HG03103 (cell line): ENCODE results near the gene RNF166.

ENCODE experiments used
- ATAC-seq: cut with Tn5 transposase; IDR thresholded peaks from one replicate; pipeline ENCODE4 v1.9.1; 2021; ENCODE audit warnings: low read depth; ENCODE audit not compliant: unreplicated experiment

RNF166 gene

GRCh38 chr16:88706229-88706964, at the start of gene RNF166, which contains the start of gene CTU2:
Gene RNF166, minus strand, starts transcription at chr16:88706408. Its CDS starts 83 bp downstream, at chr16:88706325.
Gene CTU2, plus strand, starts transcription at chr16:88706503. Its CDS starts 28 bp downstream, at chr16:88706531.
- ATAC-seq, result peak; percentile 55

- no peak for ATAC-seq
Observed at GRCh38 chr16:88754912-88755744, 48.9 kb upstream of the RNF166 start.

GRCh38 chr16:88754109-88754911, 48.1 kb upstream of the RNF166 start:
- ATAC-seq, result no peak

GRCh38 chr16:88753602-88754001, 47.4 kb upstream of the RNF166 start:
- no peak for ATAC-seq

- no peak for ATAC-seq
Observed at GRCh38 chr16:88753191-88753590, 47.0 kb upstream of the RNF166 start.

GRCh38 chr16:88752386-88753002, 46.3 kb upstream of the RNF166 start:
- ATAC-seq, result no peak

- ATAC-seq, result no peak
Observed at GRCh38 chr16:88750854-88751253, 44.6 kb upstream of the RNF166 start.

GRCh38 chr16:88749358-88749757, 43.1 kb upstream of the RNF166 start:
- ATAC-seq, result no peak

- no peak for ATAC-seq
Observed at GRCh38 chr16:88748364-88748763, 42.2 kb upstream of the RNF166 start.

- no peak for ATAC-seq
Observed at GRCh38 chr16:88747588-88748301, 41.5 kb upstream of the RNF166 start.

GRCh38 chr16:88746506-88746905, 40.3 kb upstream of the RNF166 start:
- ATAC-seq, result no peak

- no peak for ATAC-seq
Observed at GRCh38 chr16:88744577-88745521, 38.6 kb upstream of the RNF166 start.

GRCh38 chr16:88743693-88744576, 37.7 kb upstream of the RNF166 start:
- no peak for ATAC-seq

GRCh38 chr16:88742896-88743605, 36.8 kb upstream of the RNF166 start:
- ATAC-seq, result no peak

GRCh38 chr16:88741368-88741767, 35.2 kb upstream of the RNF166 start:
- no peak for ATAC-seq

GRCh38 chr16:88740727-88741055, 34.5 kb upstream of the RNF166 start:
- no peak for ATAC-seq
